Endothelial cell of hepatic sinusoid (primary cell): ENCODE data around the gene CCDC167.

Experiments
- in situ Hi-C: cut with HindIII; loops from 2 replicates; pipeline ENCODE4 v1.10.0; 2017; ENCODE audit warnings: low sequenced_read_pairs

Gene CCDC167

DNA sequence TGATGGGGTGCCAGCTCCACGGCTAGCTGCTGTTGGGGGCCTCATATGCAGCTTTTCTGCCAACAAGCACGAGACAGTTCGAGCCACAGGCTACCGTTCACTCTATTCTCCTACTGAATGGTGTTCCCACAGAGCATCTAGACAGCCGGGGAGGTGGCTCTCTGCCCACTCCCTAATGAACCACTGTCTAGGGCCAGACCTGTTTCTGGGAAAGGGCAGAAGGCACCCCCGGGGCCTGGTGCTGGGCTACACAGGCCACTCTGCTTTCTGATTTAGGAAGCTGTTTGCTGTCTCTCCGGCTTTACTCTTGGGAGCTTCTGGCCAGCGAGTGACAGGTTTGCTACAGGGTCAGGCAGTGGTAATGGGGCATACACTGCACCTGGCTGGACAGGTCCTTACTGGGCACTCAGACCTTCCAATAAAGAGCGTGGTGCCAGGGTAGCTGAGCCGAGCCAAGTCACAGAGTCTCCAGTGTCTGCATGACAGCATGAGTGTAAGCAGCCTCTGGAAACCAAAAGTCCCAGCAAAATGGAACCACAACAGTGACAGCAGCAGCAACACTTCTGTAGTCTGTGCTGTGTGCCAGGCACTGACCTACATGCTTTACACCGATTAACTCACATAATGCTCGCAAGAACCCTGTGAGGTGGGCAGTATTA, 8.4 kb downstream of the CCDC167 start:
- in situ Hi-C loops: loop anchor here (5.0 kb wide), 1 partner anchor 71 kb away; no protein-coding TSS in a partner anchor

DNA sequence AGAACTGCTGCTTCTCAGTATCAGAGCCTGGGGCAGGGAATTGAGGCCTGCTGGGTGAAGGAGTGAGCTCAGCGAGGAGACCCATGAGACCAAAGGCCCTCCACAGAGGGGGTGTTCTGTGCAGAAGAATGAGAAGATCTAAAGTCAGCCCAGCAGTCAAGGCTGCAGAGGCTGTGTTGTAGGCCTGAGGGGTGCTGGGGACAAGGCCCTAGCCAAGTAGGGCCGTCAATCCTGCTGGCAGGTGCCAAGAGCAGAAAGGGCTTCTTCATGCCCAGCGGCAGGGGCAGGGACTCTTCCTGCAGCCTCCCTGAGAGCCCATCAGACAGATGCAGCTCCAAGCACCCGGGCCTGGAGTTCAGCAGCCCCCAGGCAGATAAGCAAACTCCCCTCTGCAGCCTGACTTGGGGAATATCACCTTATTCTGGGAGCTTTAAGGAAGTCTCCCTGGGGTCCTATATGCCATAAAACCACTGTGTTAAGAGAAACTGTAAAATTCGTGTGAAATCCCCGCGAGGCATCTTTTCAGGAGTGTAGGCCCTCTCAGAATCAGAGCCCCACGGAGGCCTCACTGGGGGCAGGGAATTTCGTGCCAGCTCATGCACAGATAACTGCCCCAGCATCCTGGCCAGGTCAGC, 9.0 kb downstream of the CCDC167 start:
- in situ Hi-C loops: loop anchor here (5.0 kb wide), 1 partner anchor 72 kb away; no protein-coding TSS in a partner anchor

DNA sequence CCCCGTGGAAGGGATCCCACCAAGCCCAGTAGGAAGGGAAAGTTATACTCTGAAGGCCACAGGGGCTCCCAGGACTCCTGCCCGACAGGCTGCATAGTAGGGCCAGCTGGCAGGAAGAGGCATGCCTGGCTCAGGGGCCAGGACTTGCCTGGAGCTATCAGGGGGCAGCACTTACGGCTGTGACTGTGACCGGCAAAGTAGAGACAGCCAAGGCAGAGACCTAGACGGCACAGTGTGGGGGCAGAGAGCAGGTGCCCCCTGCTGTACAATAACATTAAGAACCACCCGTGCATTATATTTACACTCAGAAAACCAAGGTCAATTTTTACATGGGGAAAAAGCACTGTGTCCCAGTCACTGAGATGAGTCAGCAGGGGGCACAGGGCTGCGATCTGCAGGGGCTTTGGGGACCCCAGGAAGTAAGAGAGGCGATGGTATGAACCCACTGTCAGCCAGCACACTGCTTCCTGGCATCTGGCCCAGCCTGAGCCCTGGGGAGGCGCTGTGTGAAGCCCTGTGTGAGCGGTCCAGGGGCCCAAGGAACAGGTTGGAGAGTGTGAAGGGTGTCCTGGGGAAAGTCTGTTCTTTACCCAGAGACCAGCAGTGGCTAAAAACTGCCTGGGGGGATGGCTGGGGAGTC, 9.9 kb downstream of the CCDC167 start:
- in situ Hi-C loops: loop anchor here (5.0 kb wide), 1 partner anchor 72 kb away; no protein-coding TSS in a partner anchor

DNA sequence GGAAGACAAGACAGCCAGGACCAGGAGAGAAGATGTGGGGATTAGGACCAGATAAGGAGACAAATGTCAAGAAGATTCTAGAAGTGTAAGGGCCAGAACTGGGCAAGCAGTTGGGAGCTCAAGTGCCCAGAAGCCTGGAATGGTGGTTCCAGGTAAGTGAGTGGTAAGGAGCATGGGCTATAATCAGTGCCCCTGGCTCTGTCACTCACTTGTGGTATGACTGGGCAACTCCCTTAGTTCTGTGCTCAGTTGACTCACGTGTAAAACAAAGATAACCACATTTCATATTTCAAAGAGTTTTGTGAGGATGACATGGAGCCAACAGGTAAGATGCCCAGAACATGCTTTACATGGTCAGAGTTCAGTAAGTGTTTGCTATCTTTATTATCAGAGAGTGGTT, 11.2 kb downstream of the CCDC167 start:
- in situ Hi-C loops: no loop called here

DNA sequence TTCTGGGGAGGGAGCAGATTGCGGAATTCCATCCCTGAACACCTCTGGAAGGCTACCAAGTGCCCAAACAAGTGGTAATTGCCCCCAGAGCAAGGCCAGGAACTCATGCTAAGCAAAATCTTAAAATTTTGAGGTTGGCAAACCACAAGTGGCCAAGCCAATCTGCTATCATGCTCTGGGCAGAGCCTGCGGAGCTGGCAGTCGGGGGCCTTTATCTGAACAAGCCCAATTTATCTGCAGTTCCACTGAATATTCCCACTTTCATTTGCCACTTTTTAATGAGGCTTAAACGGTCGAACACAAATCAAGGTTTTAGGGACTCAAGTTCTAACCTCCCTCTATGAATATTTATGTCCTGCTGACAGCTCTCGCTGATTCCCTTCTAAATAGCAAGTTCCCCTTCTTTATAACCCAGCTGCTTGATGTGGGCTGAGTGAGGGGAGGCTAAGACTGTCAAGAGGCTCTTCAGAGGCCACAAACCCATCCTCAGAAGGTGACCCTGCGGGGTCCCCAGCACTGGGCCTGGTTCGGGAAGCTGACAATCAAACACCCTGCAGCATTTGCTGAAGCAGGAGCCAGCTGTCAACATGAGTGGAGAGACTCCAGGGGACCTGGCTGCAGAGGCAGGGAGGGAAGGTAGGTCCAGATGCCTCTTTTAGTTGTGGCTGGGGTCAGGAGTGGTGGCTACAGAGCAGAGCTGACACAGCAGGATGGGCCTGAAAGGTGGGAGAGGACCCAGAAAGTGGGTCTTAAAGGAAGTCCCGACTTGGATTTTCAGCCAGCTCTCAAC, 11.9 kb downstream of the CCDC167 start:
- in situ Hi-C loops: no loop called here

DNA sequence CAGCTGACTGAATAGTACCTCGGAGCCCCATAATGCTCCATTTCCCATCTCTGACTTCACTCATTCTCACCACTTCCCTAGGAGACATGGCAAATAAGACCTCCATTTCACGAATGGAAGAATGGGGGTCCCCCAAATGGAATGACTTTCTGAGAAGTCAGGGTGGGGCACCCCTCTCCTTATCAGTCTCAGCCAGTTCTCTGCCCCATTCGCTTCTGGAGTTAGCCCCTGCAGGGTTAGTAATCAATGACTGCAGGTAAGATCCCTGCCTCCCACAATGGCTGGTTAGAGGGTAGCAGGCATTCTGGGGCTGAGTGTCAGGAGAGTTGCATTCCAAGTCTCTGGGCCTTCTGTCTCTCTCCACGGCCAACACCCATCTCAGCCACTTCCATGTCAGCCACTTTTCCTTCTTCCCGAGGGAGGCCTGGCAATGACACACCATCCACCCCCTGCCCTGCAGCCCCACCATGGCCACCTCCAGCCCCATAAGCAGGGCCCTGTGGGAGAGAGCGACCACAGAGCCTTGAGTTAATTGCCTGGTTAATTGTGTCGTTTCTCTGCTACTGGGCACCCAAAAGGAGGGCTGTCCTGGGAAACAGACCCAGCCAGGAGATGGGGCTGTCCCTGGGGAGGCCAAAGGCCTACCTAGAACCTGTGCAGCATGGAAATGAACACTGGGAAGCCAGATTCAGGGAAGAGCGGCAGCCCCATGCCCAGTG, 13.4 kb downstream of the CCDC167 start:
- in situ Hi-C loops: no loop called here

DNA sequence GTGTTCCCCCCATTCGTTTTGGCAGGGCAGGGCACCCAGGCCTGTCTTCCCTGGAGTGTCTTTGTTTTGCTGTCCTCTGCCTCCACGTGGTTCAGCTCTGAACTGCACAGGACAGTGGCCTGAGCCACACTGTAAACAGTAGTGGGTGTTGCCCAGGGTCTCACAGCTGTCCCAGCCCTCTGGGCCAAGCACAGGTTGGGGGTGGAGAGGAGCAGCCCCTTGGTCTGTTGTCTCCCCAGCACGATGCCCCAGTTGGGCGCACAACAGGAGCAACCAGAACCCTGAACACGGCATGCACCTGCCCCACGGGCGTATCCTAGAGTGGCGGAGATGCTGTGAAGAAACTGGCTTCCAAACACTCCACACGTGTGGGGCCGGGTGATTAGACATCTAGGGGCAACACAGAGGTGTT, 14.4 kb downstream of the CCDC167 start:
- in situ Hi-C loops: no loop called here

DNA sequence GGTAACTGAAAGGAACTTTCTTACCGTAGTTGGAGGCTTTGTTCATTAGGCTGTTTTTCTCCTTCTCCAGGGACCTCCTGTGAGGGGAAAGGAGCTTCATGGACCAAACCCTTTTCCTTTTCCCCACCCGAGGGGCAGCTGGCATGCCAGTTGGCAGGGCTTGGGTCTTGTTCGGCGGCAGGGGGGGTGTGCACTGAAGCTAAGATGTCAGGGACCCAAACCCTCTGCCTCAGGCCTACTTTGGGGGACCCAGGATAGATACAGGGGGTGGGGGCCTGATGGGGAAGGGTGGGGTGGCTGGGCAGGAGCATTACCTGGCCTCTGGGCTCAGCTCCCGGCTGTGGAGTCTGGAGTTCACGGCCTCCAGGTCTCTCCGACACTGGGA, 14.9 kb downstream of the CCDC167 start:
- in situ Hi-C loops: no loop called here

DNA sequence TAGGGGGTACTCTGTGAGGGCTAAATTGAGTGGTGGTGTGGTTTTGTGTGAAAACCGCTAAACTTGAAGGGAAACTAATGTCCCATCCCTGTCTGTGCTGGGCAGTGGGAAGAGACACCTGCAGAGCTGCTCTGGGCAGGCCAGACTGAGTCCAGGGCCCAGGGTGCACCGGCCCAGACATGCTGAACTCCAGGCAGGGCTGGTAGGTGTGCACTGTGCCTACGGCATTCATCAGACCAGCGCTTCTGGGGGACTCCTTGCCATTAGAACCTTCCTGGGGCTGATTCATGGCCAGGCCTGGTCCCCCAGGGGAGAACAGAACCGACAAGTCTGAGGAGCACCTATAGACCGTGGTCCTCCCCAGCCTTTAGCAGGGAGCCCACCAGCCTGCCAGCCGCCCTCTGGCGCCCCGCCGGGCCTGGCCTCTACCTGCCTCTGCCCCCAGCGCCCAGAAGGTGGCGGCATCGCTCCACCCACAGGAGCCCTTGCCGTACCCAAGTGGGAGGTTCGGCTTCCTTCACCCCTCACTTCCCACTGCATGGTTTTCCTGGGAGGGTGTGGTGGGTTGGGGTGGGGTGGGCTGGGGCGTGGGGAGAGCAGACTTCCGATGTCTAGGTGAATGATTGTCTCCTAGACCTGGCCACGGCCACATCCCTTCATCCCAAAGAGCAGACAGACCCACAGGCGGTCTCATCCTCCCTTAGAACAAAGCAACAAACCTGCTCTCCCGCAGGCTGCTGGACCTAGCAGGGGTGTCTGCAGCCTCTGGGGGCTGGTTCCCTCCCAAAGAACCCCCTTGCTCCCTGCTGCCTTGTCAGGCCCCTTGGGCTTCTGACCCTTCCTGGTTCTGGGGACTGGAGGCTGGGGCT, 15.5 kb downstream of the CCDC167 start:
- in situ Hi-C loops: no loop called here

DNA sequence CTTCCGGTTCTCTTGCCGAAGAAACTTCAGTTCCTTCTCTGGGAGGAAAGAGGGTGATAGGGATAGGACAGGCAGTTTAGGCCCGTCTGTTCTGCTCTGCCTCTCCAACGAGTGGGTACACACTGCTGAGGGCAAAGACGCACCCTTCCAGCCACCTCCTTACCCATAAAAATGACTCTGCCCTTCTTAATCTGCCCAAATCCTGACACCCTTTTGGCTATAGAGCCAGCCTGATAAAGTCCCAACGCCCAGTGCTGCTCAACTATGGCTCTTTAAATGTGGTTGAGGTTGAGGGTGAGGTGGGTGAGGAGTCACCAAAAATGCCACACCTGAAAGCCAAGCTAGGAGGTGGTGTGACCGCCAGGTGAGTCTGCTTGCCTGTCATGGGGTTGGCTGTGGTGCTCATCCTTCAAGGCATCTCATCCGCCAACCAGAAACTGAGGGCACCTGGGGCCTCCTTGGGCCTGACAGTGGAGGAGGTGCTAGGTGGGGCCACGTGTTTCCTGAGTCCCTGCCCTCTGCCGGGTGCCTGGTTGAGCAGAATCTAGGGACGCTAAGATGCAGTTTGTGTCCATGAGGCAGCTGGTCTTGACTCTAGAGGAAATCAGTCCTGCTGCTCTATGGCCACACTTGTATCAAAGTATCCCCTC, 16.3 kb downstream of the CCDC167 start:
- in situ Hi-C loops: no loop called here

DNA sequence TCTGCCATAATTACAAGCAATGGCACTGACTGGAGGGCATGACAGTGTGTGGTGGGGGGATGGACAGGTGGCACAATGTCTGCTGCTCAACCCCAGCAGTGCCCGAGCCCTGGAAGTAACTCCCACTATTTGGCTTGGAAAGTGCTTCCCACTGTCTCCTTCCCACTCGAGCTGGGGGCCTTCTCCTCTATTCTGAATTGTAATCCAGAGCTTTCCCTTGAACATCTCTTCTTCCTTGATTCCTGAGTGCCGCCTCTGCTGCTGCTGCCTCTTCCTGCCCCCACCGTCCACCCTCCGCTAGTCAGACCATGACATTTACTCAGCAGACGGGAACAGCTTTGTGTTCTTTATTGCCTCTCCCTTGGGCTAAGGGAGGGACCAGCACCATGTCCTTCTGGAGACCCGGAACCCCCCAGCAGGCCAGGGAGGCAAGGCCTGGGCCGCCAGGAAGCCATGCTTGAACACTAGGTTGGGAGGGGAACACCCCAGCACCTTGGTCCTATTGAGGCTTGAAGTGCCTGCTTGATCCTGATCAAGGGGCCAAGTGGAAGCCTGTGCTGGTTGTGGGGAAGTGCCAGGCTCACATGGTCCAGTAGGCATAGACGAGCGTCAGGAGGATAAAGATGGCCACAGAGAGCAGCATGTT, 17.0 kb downstream of the CCDC167 start:
- in situ Hi-C loops: no loop called here

DNA sequence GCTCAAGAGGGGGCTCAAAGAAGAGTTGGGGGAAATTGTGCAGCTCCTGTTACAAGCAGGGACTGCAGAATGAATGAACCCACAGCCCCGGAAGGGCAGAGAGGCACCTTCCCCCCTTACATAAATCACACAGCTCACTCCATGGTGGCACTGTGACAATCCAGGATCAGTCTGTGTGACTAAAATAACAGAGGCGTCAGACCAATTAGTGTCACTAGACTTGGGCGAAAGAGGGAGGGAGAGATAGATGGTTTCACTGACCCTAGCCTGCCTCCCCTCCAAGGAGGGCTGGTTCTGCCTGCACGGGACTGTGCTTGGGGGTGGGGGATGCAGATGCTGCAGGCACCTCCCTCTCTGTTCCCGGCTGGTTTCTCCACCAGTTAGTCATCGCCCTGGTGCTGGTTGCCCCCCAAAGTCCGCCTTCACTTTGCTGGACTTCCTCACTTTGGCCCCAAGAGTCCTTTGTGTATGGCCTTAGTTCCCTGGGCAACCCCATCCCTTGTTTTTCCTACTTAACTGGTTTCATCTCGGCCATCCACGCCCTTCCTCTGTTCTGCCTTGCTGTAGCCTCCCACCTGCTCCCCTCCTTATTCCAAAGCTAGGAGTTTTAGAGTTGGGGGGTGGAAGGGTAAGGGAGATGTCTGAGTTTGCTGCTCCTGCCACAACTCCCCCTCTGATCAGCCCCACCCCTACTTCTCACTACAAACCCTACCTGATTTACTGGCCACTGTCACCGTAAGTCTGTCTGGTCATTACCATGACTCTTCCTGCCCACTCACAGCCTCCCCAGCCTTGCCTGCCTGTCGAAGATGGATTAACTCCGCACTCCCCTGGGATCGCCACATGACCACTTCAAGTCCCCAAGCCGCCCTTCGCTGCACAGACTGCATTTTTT, 17.7 kb downstream of the CCDC167 start:
- in situ Hi-C loops: no loop called here

DNA sequence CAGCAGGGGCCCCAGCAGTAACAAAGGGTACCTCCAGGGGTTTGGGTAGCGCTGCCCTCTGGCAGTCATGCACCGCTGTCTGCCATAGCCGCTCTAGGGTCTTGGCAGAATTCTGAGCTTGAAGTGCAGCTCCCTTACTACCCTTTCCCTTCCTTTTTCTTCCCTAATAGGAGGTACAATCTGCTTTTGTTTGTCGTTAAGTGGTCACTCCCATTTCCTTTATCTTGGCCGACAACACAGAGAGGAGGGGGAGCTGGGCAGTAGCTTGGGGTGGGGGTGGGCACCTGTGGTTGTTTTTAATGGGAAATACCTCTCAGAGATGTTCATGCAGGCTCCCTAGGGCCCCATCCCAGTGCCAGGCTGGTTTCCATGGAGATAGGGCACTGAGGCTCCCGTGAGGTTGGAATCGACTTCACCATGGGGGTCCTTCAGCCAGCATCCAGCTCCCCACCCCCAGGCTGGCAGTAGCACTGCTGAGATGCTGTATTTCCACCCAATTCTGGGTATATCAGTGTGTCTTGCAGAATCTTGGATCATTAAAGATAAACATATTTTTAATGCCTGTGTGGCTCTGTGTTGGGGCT, 18.6 kb downstream of the CCDC167 start:
- in situ Hi-C loops: no loop called here

DNA sequence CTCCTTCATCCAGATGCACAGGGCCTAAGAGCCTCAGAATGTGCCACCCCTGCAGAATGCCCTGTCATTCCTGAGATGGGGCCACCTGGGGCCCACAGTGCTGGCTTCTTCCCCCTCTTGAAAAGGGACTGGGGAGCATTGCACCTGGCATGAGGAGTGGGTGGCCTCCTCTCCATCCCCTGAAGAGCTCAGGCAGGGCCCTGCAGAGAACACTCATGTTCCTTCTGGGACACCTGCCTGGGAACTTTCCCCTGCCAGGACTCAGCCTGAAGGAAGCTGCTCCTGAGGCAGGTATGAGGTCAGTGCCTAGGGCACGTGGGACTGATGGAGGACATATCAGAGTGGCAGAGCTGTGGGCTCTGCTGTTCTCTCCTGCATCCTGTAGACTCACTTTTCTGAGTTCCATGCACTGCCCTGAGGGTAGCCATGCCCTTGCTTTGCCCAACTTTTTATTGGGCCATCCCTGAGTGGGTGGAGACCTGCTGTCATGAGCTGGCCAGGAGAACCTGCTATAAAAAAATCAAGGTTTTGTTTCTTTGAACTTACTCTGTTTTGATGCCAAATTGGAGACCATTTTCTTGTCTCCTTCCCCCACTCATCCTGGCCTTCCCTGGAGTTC, 19.5 kb downstream of the CCDC167 start:
- in situ Hi-C loops: no loop called here

DNA sequence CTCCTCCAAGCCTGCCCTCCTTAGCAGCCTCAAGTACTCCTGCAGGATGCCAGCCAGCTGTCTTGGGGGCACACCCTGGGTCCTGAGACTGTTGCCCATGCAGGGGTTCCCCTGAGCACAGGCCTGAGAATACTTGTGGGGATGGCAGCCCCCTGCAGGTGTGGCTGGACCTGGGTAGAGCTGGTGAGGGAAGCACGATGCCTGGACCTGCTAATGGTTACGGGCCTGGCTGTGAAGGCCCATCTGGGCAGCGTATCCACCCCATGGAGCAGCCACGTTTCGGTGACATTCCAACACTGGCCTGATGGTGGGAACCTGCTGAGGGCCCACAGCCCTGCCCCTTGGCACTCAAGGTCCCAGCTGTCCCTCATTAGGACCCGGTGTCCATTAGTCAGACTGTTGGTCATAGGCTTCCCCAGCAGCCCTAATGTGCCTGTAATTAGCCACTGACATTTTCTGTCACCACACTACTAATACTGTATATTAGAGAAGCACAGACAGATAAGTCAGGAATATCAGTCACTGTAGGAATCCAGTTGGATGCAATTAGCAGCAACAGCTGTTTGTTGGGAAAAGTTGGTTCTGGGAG, 20.3 kb downstream of the CCDC167 start:
- in situ Hi-C loops: no loop called here

DNA sequence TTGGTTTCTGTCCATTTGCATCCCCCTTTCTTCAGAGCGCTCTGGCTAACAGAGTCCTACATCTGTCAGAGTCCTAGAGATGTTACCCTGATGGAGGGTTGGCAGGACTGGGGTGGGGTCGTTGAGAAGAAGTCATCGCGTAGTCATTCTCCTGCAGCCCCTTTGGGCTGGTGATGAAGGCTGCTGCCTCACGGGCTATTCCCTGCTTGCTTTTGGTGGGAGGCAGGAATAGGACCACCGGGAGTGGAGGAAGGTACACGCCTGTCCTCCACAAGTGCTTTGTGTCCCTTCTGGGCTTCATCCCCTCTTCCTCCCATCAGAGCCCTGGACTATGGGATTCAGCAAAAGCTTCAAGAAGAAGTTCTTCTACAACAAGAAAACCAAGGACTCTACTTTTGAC, 20.9 kb downstream of the CCDC167 start:
- in situ Hi-C loops: no loop called here
